Keratinocyte (primary cell): Measurements from ENCODE around the gene ELF1.

ENCODE experiments used
- CTCF ChIP-seq, 3 experiments: IDR thresholded peaks in 1 of 3; conservative IDR thresholded peaks in 1 of 3; optimal IDR thresholded peaks in 1 of 3; 2 replicates in 2 of 3; 3 replicates in 1 of 3; pipeline versions ENCODE3 to v1.5.1; 2011; ENCODE audit warnings: low read length in 3 of 3, mild to moderate bottlenecking in 3 of 3, moderate library complexity in 2 of 3, control low read depth in 1 of 3, inconsistent platforms in 1 of 3; ENCODE audit not compliant: insufficient read depth in 2 of 3; ENCODE audit errors: extremely low read depth in 1 of 3
- EZH2 ChIP-seq: IDR thresholded peaks from one replicate; pipeline ENCODE4 v1.6.1; 2012; ENCODE audit warnings: inconsistent platforms, mild to moderate bottlenecking, low read length, moderate library complexity

- TF ChIP-seq CTCF (optimal IDR thresholded peaks at IDR 0.05 in 1 of 3, IDR thresholded peaks at IDR 0.05 in 1 of 3, conservative IDR thresholded peaks at IDR 0.05 in 1 of 3; ENCODE audit: extremely low read depth in 1 of 3, insufficient read depth in 2 of 3, low read length in 3 of 3) (no peak), EZH2 (no peak)
These were observed 22.6 kb downstream of the ELF1 start for GRCh38 chr13:40996426-40997092.
